ENCODE measurements around the gene SLC30A2. TPM values are rescaled to one million over a fixed set of nuclear protein-coding genes. Genes with fewer than 3 reads are reported as not detected.

SLC30A2 gene
- total RNA-seq, 6 donors from 2014 or later = 0.09 to 0.27 (median 0.15) TPM; not detected in 3

DNA sequence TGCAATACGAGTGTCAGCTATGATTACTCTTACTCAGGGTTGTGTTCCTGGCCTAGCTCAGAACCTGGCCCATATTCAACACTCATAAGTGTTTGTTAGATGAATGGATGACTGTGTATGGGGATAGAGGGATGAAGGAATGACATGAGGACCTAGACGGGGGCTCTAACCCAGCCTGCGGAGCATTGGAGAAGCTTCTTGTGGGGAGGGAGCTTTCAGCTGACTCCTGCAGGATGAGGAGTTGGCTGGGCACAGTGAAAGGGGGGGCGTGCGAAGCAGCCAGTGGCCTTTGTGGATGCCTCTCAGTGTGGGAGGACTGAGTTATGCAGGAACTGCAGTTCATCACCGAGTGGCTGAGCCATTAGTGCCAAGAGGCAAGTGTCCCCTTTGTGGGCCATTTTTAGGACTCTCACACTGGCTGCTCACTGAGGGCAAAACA is 25.6 kb downstream of the SLC30A2 start:
- no peak for DNase-seq
- TF ChIP-seq POLR2A (IDR thresholded peaks at IDR 0.05) = no peak
- no peak for TF ChIP-seq POLR2AphosphoS5 (IDR thresholded peaks at IDR 0.05)
- TF ChIP-seq EP300 (IDR thresholded peaks at IDR 0.05) = no peak
- TF ChIP-seq, protein P1, sequence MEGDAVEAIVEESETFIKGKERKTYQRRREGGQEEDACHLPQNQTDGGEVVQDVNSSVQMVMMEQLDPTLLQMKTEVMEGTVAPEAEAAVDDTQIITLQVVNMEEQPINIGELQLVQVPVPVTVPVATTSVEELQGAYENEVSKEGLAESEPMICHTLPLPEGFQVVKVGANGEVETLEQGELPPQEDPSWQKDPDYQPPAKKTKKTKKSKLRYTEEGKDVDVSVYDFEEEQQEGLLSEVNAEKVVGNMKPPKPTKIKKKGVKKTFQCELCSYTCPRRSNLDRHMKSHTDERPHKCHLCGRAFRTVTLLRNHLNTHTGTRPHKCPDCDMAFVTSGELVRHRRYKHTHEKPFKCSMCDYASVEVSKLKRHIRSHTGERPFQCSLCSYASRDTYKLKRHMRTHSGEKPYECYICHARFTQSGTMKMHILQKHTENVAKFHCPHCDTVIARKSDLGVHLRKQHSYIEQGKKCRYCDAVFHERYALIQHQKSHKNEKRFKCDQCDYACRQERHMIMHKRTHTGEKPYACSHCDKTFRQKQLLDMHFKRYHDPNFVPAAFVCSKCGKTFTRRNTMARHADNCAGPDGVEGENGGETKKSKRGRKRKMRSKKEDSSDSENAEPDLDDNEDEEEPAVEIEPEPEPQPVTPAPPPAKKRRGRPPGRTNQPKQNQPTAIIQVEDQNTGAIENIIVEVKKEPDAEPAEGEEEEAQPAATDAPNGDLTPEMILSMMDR (IDR thresholded peaks at IDR 0.05) = no peak
- H3K9me3 ChIP-seq = no peaks in the 10 kb centered on the region
- no peak for ATAC-seq (ENCODE audit: low FRiP score in 2 of 2)
- peaks cover 2 to 19% (median 17%) of the 10 kb centered on the region in 4 donors for H3K4me1 ChIP-seq
- no peaks in the 10 kb centered on the region for H3K36me3 ChIP-seq
- no peak overlapping the region for H3K27ac ChIP-seq
- no peaks in the 10 kb centered on the region for H3K27me3 ChIP-seq
- 74 to 87% methylated on average over 6 of the region's 6 CpGs for WGBS, 2 donors
- no peak overlapping the region for H3K4me3 ChIP-seq

DNA sequence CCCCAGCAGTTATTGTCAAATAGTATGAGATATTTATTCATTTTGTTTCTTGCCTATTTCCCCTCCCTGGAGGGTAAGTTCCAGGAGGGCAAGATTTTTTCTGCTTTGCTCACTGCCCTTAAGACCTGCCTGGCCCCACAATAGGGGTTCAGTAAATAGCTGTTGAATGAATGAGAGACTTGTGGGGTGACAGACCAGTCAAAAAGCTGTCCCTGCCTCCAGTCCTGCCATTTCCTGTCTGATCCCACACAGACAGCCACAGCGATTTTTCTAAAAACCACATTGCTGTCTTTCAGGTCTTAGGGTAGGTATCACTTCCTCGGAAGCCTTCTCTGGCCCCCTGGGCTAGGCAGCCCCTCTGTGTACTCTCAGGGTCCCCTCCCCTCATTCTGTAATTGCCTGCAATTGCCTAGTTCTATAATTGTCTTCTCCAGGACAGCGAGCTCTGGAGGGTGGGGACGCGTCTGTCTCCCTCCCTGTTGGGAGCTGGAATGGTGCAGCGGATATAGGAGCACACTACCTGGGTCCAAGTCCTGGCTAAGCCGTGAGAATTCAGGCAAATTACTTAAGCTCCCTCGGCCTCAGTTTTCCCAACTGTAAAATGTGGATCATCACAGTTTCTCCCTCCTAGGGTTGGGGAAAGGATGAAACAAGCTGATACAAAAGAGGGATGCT is 26.1 kb downstream of the SLC30A2 start:
- 63 to 78% methylated on average over 5 to 8 of the region's 8 CpGs for WGBS, 2 donors

DNA sequence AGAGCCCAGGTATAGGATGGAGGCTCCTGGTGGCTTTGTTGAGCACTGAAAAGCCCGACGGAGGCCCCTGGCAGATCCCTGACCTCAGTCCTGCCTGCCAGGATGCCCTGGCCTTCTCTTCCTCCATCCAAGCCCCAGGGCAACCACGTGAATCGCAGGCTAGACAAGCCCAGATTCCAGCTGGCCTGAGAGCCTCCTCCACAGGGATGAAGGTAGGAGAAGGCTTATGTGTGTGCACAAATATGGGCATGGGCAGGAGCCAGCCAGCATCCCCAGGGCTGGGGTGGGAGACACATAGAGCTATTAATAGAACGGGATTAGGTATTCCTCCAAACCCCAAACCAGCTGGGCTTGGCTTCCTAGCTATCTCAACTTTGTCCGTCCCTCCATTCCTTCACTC is 28.3 kb downstream of the SLC30A2 start:
- H3K36me3 ChIP-seq = no peaks in the 10 kb centered on the region
- 77 to 84% methylated on average over 6 of the region's 6 CpGs for WGBS, 2 donors
- no peak for DNase-seq
- no peak for ATAC-seq (ENCODE audit: low FRiP score in 2 of 2)
- no peaks in the 10 kb centered on the region for H3K9me3 ChIP-seq
- no peaks in the 10 kb centered on the region for H3K27me3 ChIP-seq
- TF ChIP-seq POLR2A (IDR thresholded peaks at IDR 0.05) (no peak), POLR2AphosphoS5 (IDR thresholded peaks at IDR 0.05) (no peak), EP300 (IDR thresholded peaks at IDR 0.05) (no peak)
- TF ChIP-seq, protein P1 (IDR thresholded peaks at IDR 0.05) = no peak
- H3K4me1 ChIP-seq = peaks cover 2 to 28% (median 22%) of the 10 kb centered on the region in 4 donors
- H3K27ac ChIP-seq = no peak overlapping the region
- H3K4me3 ChIP-seq = no peak overlapping the region

More for the DNA sequence above, 26.1 kb downstream of the SLC30A2 start:
- no peak overlapping the region for H3K4me3 ChIP-seq
- H3K9me3 ChIP-seq = no peaks in the 10 kb centered on the region
- ATAC-seq (ENCODE audit: low FRiP score in 2 of 2) (no peak), DNase-seq (no peak)
- H3K4me1 ChIP-seq = peaks cover 2 to 24% (median 22%) of the 10 kb centered on the region in 4 donors
- H3K27ac ChIP-seq = no peak overlapping the region
- H3K27me3 ChIP-seq = no peaks in the 10 kb centered on the region
- no peaks in the 10 kb centered on the region for H3K36me3 ChIP-seq
- TF ChIP-seq EP300 (IDR thresholded peaks at IDR 0.05) (no peak), POLR2A (IDR thresholded peaks at IDR 0.05) (no peak), POLR2AphosphoS5 (IDR thresholded peaks at IDR 0.05) (no peak)
- TF ChIP-seq, protein P1 (IDR thresholded peaks at IDR 0.05) = no peak

DNA sequence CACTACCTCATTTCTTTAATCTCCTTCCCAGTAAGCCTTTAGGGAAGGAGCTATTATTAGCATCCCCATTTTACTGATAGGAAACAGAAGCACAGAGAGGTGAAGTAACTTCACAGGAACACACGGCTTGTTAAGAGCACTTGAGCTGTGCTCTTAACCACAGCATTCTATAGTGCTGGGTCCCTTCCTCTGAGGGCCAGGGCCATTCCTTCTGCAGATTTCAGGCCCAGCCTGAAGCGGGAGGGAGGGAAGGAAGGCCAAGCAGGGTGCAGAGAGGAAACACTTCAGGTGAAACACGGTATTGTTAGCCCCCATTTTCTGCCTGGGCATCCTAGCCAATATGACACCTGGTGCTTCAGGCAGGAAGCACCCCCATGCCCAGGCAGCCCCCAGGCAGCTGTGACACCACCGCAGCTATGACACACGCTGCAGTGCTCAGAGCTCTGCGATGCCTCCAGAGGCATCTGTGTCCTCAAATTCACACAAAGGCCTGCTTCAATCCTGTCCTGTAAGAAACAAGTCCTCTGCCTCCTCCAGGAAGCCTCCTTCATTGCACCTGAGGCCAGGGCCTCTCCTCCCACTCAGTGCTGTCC is 28.9 kb downstream of the SLC30A2 start:
- ATAC-seq (ENCODE audit: low FRiP score in 2 of 2) (no peak), DNase-seq (no peak)
- Histone ChIP-seq H3K9me3 (no peaks in the 10 kb centered on the region), H3K4me3 (no peak overlapping the region), H3K36me3 (no peaks in the 10 kb centered on the region), H3K27me3 (no peaks in the 10 kb centered on the region), H3K27ac (no peak overlapping the region), H3K4me1 (peaks cover 2 to 28% (median 22%) of the 10 kb centered on the region in 4 donors)
- TF ChIP-seq EP300 (IDR thresholded peaks at IDR 0.05) (no peak), POLR2A (IDR thresholded peaks at IDR 0.05) (no peak), POLR2AphosphoS5 (IDR thresholded peaks at IDR 0.05) (no peak)
- TF ChIP-seq, protein P1 (IDR thresholded peaks at IDR 0.05) = no peak
- WGBS, 2 donors = 66 to 68% methylated on average over 6 of the region's 6 CpGs

Data from upper lobe of left lung (tissue), 6 donors.